Retinal pigment epithelial cell (primary cell): Measurements from ENCODE around the gene PPP1R9A.

Source experiments
- DNase-seq: peaks from one replicate; pipeline ENCODE4 v3.0.0-alpha.2; 2010; ENCODE audit warnings: low read depth
- H3K4me3 ChIP-seq: 2 replicates; pipeline ENCODE4 v1.5.1; 2011; ENCODE audit warnings: mild to moderate bottlenecking, low read length, control low read depth, moderate library complexity
- CTCF ChIP-seq: conservative IDR thresholded peaks from 2 replicates; pipeline ENCODE4 v1.5.1; 2011; ENCODE audit warnings: low read depth, low read length, control low read depth, inconsistent platforms

Gene PPP1R9A

GRCh38 chr7:95323410-95324129 lies 416.2 kb downstream of the PPP1R9A start:
- no peak for DNase-seq
- no peak for TF ChIP-seq CTCF
- no peak overlapping the region for H3K4me3 ChIP-seq

- no peak within 1 kb of the TSS for H3K4me3 ChIP-seq
- no peak for TF ChIP-seq CTCF
- DNase-seq: no peak
These were observed 417.0 kb downstream of the PPP1R9A start, which contains the start of gene PON1 for GRCh38 chr7:95324431-95324830. Gene PON1 (minus strand): TSS chr7:95324532. CDS start chr7:95324475, 57 bp downstream.

GRCh38 chr7:95327356-95327755 lies 420.0 kb downstream of the PPP1R9A start:
- no peak for TF ChIP-seq CTCF
- no peak overlapping the region for H3K4me3 ChIP-seq
- DNase-seq: peak; percentile 84

GRCh38 chr7:95330204-95330960 lies 423.0 kb downstream of the PPP1R9A start:
- H3K4me3 ChIP-seq: no peak overlapping the region
- peak; percentile 35 for DNase-seq
- TF ChIP-seq CTCF: no peak

- DNase-seq: no peak
- no peak overlapping the region for H3K4me3 ChIP-seq
- TF ChIP-seq CTCF: no peak
These were observed 423.6 kb downstream of the PPP1R9A start for GRCh38 chr7:95330961-95331337.

- no peak for TF ChIP-seq CTCF
- no peak overlapping the region for H3K4me3 ChIP-seq
- no peak for DNase-seq
These were observed 427.1 kb downstream of the PPP1R9A start for GRCh38 chr7:95334447-95334846.

- DNase-seq: peak; percentile 17
- no peak for TF ChIP-seq CTCF
- H3K4me3 ChIP-seq: no peak overlapping the region
These were observed 427.7 kb downstream of the PPP1R9A start for GRCh38 chr7:95335093-95335492.
